ENCODE measurements around the gene MAP2K3. TPM values are rescaled to one million over a fixed set of nuclear protein-coding genes. Genes with fewer than 3 reads are reported as not detected.

The MAP2K3 gene
- total and polyA plus RNA-seq, 2 donors (not counting 3 experiments of a cell fraction or from before 2014, with no cell fraction given), result 15.3 to 36.3 TPM

GRCh38 chr17:21359483-21359840, 75.0 kb downstream of the MAP2K3 start:
- Histone ChIP-seq H3K4me2 (ENCODE audit: insufficient read depth, low read length) (no peak overlapping the region), H3K79me2 (ENCODE audit: control insufficient read depth, insufficient read depth, low read length) (no peaks in the 10 kb centered on the region), H3K4me3 (replicated peaks in 1 of 3; ENCODE audit: insufficient read depth in 1 of 3, low read depth in 1 of 3, low read length in 3 of 3) (no peak overlapping the region), H3K36me3 (ENCODE audit: control insufficient read depth in 2 of 2, extremely low read depth in 1 of 2, insufficient read depth in 2 of 2, low read length in 2 of 2) (no peaks in the 10 kb centered on the region), H3K9me1 (replicated peaks; ENCODE audit: control insufficient read depth, extremely low read depth, insufficient read depth, low read length) (no peaks in the 10 kb centered on the region), H3K27ac (ENCODE audit: insufficient read depth, low read depth, low read length) (no peak overlapping the region), H3K9me3 (replicated peaks; ENCODE audit: control insufficient read depth, insufficient read depth, low read length) (no peaks in the 10 kb centered on the region), H3K9ac (replicated peaks; ENCODE audit: extremely low read depth, insufficient read depth, low read length) (no peak overlapping the region), H3K27me3 (ENCODE audit: control insufficient read depth in 2 of 2, insufficient read depth in 2 of 2, low read length in 2 of 2) (no peaks in the 10 kb centered on the region), H2AFZ (ENCODE audit: low read depth, low read length) (no peak overlapping the region), H3K4me1 (ENCODE audit: control insufficient read depth, extremely low read depth, insufficient read depth, low read length) (no peaks in the 10 kb centered on the region), H4K20me1 (replicated peaks; ENCODE audit: control insufficient read depth, extremely low read depth, insufficient read depth, low read length) (no peaks in the 10 kb centered on the region)
- CTCF ChIA-PET, result no interaction called here
- POLR2A ChIA-PET, result no interaction called here
- no peak for DNase-seq (ENCODE audit: low read depth, low spot score)
- dilution Hi-C loops (cut with MboI; ENCODE audit: extremely low pct_ligation_motif_present, low sequenced_read_pairs), result no loop called here
- FAIRE-seq, result no peak
- intact Hi-C loops (cut with micrococcal nuclease), result no loop called here
- BruUV-seq (replicated peaks), result no TSS peak
- no peak for TF ChIP-seq GATA2 (IDR thresholded peaks at IDR 0.05; ENCODE audit: insufficient read depth, insufficient read length, low read depth, low read length)
- TF ChIP-seq POLR2A (IDR thresholded peaks at IDR 0.05; ENCODE audit: low read depth, low read length), result no peak
- TF ChIP-seq CTCF (IDR thresholded peaks at IDR 0.05; ENCODE audit: extremely low read depth in 1 of 2, insufficient read depth in 1 of 2, low read depth in 1 of 2, low read length in 2 of 2), result no peak
- no peak for TF ChIP-seq POLR2AphosphoS5 (IDR thresholded peaks at IDR 0.05; ENCODE audit: insufficient read depth, low read depth, low read length)
- no peak for TF ChIP-seq FOS (IDR thresholded peaks at IDR 0.05; ENCODE audit: borderline replicate concordance, insufficient read depth, low read length)
- TF ChIP-seq JUN (IDR thresholded peaks at IDR 0.05; ENCODE audit: borderline replicate concordance, insufficient read depth, insufficient read length, low read depth), result no peak
- no peak for TF ChIP-seq MYC (IDR thresholded peaks at IDR 0.05; ENCODE audit: low read depth, low read length)
- TF ChIP-seq MAX (IDR thresholded peaks at IDR 0.05; ENCODE audit: insufficient read depth, insufficient read length), result no peak
- TF ChIP-seq EZH2 (IDR thresholded peaks at IDR 0.05; ENCODE audit: borderline replicate concordance, low read depth, low read length, severe bottlenecking), result no peak

Measured in endothelial cell of umbilical vein (primary cell).